Measurements from ENCODE around the gene FKBP1B.
"Not testable (repeated sequence)": the region's sequence is repeated elsewhere in the genome, so short reads cannot be mapped to it uniquely, and the experiment has no call there.

FKBP1B gene

DNA sequence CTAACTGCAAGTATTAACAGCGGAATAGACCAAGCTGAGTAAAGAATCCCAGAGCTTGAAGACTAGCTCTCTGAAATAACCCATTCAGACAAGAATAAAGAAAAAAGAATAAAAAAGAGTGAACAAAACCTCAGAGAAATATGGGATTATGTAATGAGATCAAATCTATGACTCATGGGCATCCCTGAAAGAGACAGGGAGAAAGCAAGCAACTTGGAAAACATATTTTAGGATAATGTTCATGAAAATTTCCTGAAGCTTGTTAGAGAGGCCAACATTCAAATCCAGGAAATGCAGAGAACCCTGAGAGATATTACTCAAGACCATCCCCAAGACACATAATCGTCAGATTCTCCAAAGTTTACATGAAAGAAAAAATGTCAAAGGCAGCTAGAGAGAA is 56.3 kb downstream of the FKBP1B start:
- peak; percentile 55 for DNase-seq

DNA sequence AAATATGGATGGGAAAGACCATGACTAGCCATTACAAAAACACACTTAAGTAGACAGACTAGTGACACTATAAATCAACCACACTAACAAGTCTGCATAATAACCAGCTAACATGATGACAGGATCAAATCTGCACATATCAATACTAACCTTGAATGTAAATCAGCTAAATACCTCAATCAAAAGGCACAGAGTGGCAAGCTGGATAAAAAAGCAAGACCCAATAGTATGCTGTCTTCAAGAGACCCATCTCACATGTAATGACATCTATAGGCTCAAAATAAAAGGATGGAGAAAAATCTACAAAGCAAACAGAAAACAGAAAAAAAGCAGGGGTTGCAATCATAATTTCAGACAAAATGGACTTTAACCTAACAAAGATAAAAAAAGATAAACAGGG is 57.2 kb downstream of the FKBP1B start:
- DNase-seq = no peak

DNA sequence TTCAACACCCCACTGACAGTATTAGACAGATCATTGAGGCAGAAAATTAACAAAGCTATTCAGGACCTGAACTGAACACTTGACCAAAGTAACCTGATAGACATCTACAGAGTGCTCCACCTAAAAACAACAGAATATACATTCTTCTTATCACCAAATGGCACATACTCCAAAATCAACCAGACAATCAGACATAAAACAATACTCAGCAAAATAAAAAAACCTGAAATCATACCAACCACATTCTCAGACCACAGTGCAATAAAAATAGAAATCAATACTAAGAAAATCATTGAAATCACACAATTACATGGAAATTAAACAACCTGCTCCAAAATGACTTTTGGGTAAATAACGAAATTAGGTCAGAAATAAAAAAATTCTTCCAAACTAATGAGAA is 57.8 kb downstream of the FKBP1B start:
- no peak for DNase-seq

DNA sequence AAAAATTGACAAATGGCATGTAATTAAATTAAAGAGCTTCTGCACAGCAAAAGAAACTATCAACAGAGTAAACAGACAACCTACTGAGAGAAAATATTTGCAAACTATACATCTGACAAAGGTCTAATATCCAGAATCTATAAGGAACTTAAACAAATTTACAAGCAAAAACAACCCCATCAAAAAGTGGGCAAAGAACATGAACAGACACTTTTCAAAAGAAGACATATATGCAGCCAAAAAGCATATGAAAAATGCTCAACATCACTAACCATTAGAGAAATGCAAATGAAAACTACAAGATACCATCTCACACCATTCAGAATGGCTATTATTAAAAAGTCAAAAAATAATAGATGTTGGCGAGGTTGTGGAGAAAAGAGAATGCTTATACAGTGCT is 59.9 kb downstream of the FKBP1B start:
- not testable (repeated sequence) for DNase-seq

DNA sequence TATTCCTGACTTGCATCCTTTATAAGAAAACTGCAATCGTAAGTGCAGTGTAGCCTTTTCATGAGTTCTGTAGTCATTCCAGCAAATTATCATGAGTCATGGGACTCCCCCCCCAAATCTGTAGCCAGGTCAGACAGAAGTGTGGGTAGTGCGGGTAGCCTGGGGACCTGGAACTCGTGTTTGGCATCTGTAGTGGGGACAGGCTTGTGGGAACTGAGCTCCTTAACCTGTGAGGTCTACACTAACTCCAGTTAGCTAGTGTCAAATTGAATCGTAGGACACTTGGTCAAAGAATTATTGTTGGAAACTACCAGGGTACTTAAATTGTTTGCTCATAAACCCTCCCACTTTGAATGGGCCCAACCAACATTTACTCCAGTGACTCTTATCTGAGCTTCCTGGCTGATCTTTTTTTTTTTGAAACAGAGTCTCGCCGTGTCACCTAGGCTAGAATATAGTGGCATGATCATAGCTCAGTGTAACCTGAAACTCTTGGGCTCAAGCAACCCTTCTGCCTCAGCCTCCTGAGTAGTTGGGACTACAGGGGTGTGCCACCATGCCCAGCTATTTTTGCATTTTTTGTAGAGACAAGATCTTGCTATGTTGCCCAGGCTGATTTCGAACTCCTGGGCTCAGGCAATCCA is 61.2 kb downstream of the FKBP1B start:
- no peak for DNase-seq

DNA sequence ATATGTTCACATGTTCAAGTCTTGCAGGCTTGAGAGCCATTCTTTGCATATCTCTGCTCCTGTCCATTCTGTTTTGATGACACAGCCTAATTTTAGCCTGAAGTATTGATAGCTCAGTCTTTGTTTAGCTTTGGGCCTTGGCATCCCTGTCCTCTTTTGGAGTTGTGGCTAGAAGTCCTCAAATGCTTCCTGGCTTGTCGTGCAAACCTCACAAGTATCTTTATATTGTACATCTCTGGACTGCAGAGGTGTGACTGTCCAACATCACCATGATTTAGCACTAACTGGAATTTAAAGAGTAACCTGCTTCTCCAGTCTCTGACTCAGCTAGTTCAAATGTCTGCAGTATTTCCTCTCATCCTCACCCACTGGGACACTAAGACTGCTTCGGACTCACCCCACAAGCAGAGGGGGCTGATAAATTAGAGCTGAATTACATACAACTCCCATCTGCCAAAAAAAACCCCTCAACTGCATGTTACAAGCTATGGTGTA is 61.9 kb downstream of the FKBP1B start:
- DNase-seq = peak; percentile 90
